Measurements from ENCODE around the gene RAG1.

DNA sequence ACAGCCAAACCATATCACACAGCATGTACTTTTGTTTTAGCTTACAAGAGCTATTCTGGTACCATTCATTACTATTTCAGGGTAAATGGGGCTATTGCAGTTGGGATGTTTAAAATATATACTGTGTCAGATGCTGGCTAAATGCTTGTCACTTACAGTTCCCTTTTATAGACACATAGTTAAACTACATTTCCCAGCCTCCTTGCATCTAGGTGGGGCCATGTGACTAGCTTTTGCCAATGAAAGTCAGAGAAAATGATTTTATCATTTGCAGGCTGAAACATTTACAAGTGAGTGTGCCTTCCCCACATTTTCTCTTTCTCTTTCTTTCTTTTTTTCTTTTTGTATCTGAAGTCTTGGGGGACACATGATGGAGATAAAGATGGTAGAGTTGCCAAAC, 18.7 kb downstream of the RAG1 start:
- TF ChIP-seq, protein P1, sequence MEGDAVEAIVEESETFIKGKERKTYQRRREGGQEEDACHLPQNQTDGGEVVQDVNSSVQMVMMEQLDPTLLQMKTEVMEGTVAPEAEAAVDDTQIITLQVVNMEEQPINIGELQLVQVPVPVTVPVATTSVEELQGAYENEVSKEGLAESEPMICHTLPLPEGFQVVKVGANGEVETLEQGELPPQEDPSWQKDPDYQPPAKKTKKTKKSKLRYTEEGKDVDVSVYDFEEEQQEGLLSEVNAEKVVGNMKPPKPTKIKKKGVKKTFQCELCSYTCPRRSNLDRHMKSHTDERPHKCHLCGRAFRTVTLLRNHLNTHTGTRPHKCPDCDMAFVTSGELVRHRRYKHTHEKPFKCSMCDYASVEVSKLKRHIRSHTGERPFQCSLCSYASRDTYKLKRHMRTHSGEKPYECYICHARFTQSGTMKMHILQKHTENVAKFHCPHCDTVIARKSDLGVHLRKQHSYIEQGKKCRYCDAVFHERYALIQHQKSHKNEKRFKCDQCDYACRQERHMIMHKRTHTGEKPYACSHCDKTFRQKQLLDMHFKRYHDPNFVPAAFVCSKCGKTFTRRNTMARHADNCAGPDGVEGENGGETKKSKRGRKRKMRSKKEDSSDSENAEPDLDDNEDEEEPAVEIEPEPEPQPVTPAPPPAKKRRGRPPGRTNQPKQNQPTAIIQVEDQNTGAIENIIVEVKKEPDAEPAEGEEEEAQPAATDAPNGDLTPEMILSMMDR (IDR thresholded peaks at IDR 0.05), result no peak
- no peak for TF ChIP-seq POLR2A (IDR thresholded peaks at IDR 0.05)

Data from testis (tissue), 2 donors.